Smooth muscle cell (in vitro differentiated cells): ENCODE measurements around the gene STPG4. TPM values are rescaled to one million over a fixed set of nuclear protein-coding genes. Genes with fewer than 3 reads are reported as not detected.

ENCODE experiments used
- DNase-seq: peaks from one replicate; lab custom pipeline; 2025; ENCODE audit not compliant: unreplicated experiment; lab: John Stamatoyannopoulos, UW
- H2AFZ ChIP-seq: fragments of 200-600 bp; sonication (generic); 2 replicates; pipeline ENCODE4 v1.6.0; 2016; ENCODE audit warnings: antibody characterized with exemption, low read depth, mild to moderate bottlenecking
- H3F3A ChIP-seq: fragments of 200-600 bp; sonication (generic); 2 replicates; pipeline ENCODE4 v1.6.0; 2017; ENCODE audit warnings: antibody characterized with exemption, low read depth
- H3K27ac ChIP-seq: fragments of 200-600 bp; sonication (generic); 2 replicates; pipeline ENCODE4 v1.5.1; 2016; ENCODE audit warnings: low read depth, mild to moderate bottlenecking
- H3K27me3 ChIP-seq: fragments of 200-600 bp; sonication (generic); 2 replicates; pipeline ENCODE4 v1.6.1; 2016; ENCODE audit warnings: low read depth, mild to moderate bottlenecking
- H3K36me3 ChIP-seq: fragments of 200-600 bp; sonication (generic); 2 replicates; pipeline ENCODE4 v1.5.1; 2016; ENCODE audit warnings: low read depth
- H3K4me1 ChIP-seq: fragments of 200-600 bp; sonication (generic); 2 replicates; pipeline ENCODE4 v1.5.1; 2016; ENCODE audit warnings: low read depth
- H3K4me2 ChIP-seq: fragments of 200-600 bp; sonication (generic); 2 replicates; pipeline ENCODE4 v1.6.0; 2016; ENCODE audit warnings: mild to moderate bottlenecking
- H3K4me3 ChIP-seq: fragments of 200-600 bp; sonication (generic); 2 replicates; pipeline ENCODE4 v1.5.1; 2016; ENCODE audit warnings: mild to moderate bottlenecking
- H3K79me2 ChIP-seq: fragments of 200-600 bp; sonication (generic); 2 replicates; pipeline ENCODE4 v1.6.0; 2016; ENCODE audit warnings: low read depth, mild to moderate bottlenecking
- H3K9ac ChIP-seq: fragments of 200-600 bp; sonication (generic); 2 replicates; pipeline ENCODE4 v1.6.0; 2016; ENCODE audit warnings: low read depth
- H3K9me3 ChIP-seq: fragments of 200-600 bp; sonication (generic); replicated peaks from 2 replicates; pipeline ENCODE4 v1.5.1; 2016; ENCODE audit warnings: low read depth
- H4K20me1 ChIP-seq: fragments of 200-600 bp; sonication (generic); 2 replicates; pipeline ENCODE4 v1.6.0; 2016; ENCODE audit warnings: low read depth
- CTCF ChIP-seq: fragments of 200-600 bp; sonication (generic); IDR thresholded peaks from 2 replicates; pipeline ENCODE4 v1.5.1; 2017; ENCODE audit warnings: borderline replicate concordance, mild to moderate bottlenecking, antibody characterized with exemption; ENCODE audit not compliant: insufficient read depth, poor library complexity, severe bottlenecking
- WGBS: methylation state at CpG from one replicate; pipeline ENCODE4 v1.1.7; 2016; ENCODE audit warnings: low lambda C conversion rate; 5-methylcytosine and 5-hydroxymethylcytosine counted together
- polyA plus RNA-seq: library from polyadenylated mRNA; unstranded; fragments of >200 nt; fragmentation: Nextera tagmentation; extraction: Ambion mirVana; gene quantifications from 2 replicates; pipeline ENCODE4 v1.2.1, GENCODE V29; 2016
- total RNA-seq: library from RNA; depleted of rRNA; stranded (reverse); fragments of >200 nt; gene quantifications from 2 replicates; pipeline ENCODE4 v1.2.3, GENCODE V29; 2014

The STPG4 gene
- total and polyA plus RNA-seq, 2 experiments from 2014 or later, result 0.54 TPM; not detected in 1

- TF ChIP-seq CTCF, result no peak
- H3K27ac ChIP-seq, result no peak overlapping the region
These were observed 104.9 kb downstream of the STPG4 start for GRCh38 chr2:47050021-47050760.

GRCh38 chr2:47049502-47049901, 105.6 kb downstream of the STPG4 start:
- H3K9ac ChIP-seq, result no peak overlapping the region
- no peaks in the 10 kb centered on the region for H4K20me1 ChIP-seq
- no peaks in the 10 kb centered on the region for H3K79me2 ChIP-seq
- no peaks in the 10 kb centered on the region for H3K4me1 ChIP-seq
- H3K27ac ChIP-seq, result no peak overlapping the region
- H3K4me3 ChIP-seq, result no peak overlapping the region
- no peak overlapping the region for H2AFZ ChIP-seq
- H3K4me2 ChIP-seq, result no peak overlapping the region
- no peak for DNase-seq
- H3K9me3 ChIP-seq, result no peaks in the 10 kb centered on the region
- no peaks in the 10 kb centered on the region for H3F3A ChIP-seq
- no peaks in the 10 kb centered on the region for H3K36me3 ChIP-seq
- TF ChIP-seq CTCF, result no peak
- H3K27me3 ChIP-seq, result no peaks in the 10 kb centered on the region
- 91% methylated on average over 3 of the region's 3 CpGs for WGBS

More at GRCh38 chr2:47050021-47050760, 104.9 kb downstream of the STPG4 start:
- Histone ChIP-seq H3K9me3 (no peaks in the 10 kb centered on the region), H4K20me1 (no peaks in the 10 kb centered on the region), H3K4me2 (no peak overlapping the region), H3K79me2 (no peaks in the 10 kb centered on the region), H3K4me3 (no peak overlapping the region), H3F3A (no peaks in the 10 kb centered on the region), H3K36me3 (no peaks in the 10 kb centered on the region), H3K27me3 (no peaks in the 10 kb centered on the region), H3K4me1 (no peaks in the 10 kb centered on the region), H3K9ac (no peak overlapping the region), H2AFZ (no peak overlapping the region)
- WGBS, result 99% methylated on average over 6 of the region's 6 CpGs
- no peak for DNase-seq

- no peak for TF ChIP-seq CTCF
- no peak overlapping the region for H3K9ac ChIP-seq
- no peak overlapping the region for H2AFZ ChIP-seq
- no peaks in the 10 kb centered on the region for H3F3A ChIP-seq
- no peaks in the 10 kb centered on the region for H3K4me1 ChIP-seq
- H3K4me2 ChIP-seq, result no peak overlapping the region
- no peak overlapping the region for H3K4me3 ChIP-seq
- no peak overlapping the region for H3K27ac ChIP-seq
- 84% methylated on average over 8 of the region's 8 CpGs for WGBS
- no peaks in the 10 kb centered on the region for H3K79me2 ChIP-seq
- H3K36me3 ChIP-seq, result no peaks in the 10 kb centered on the region
- H4K20me1 ChIP-seq, result no peaks in the 10 kb centered on the region
- DNase-seq, result no peak
- no peaks in the 10 kb centered on the region for H3K9me3 ChIP-seq
- H3K27me3 ChIP-seq, result no peaks in the 10 kb centered on the region
These were observed 106.2 kb downstream of the STPG4 start for GRCh38 chr2:47048801-47049480.

- H3K4me2 ChIP-seq, result no peak overlapping the region
- no peak overlapping the region for H3K27ac ChIP-seq
- H3K36me3 ChIP-seq, result no peaks in the 10 kb centered on the region
- no peak overlapping the region for H3K9ac ChIP-seq
- no peaks in the 10 kb centered on the region for H4K20me1 ChIP-seq
- H3K27me3 ChIP-seq, result no peaks in the 10 kb centered on the region
- no peak for DNase-seq
- peaks cover 15% of the 10 kb centered on the region for H3K4me1 ChIP-seq
- H3K4me3 ChIP-seq, result no peak overlapping the region
- H3K79me2 ChIP-seq, result no peaks in the 10 kb centered on the region
- peaks cover 4% of the 10 kb centered on the region for H3F3A ChIP-seq
- WGBS, result 99% methylated on average over 5 of the region's 5 CpGs
- no peaks in the 10 kb centered on the region for H3K9me3 ChIP-seq
- TF ChIP-seq CTCF, result no peak
- no peak overlapping the region for H2AFZ ChIP-seq
These were observed 108.8 kb downstream of the STPG4 start for GRCh38 chr2:47046271-47046670.
